OCI-M2 (cell line): ENCODE data around the gene EDIL3.
"Not testable (repeated sequence)": the region's sequence is repeated elsewhere in the genome, so short reads cannot be mapped to it uniquely, and the experiment has no call there.

Experiments used
- DNase-seq: peaks from one replicate; lab custom pipeline; 2025; ENCODE audit not compliant: unreplicated experiment; lab: John Stamatoyannopoulos, UW

EDIL3 gene

DNA sequence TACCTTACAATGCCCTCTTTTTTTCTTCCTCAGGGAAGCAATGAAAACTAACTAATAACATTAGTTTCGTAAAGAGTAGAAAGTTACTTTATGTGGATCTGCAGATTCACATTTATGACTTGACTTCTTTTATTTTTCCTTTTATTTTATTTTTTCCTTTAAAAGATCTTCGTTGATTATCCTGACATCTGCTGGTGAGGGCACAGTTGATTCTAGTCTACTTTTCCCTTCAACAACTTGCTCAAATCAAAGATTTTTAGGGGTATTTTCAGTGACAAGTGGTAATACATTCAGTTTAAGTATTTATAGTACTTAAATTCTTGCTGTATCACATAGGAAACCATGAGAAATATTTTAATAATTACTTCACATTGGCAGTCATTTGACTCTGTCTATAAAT is 4.9 kb downstream of the EDIL3 start:
- no peak for DNase-seq

- no peak for DNase-seq
Measured at GRCh38 chr5:84378961-84379360, 5.7 kb downstream of the EDIL3 start.

DNA sequence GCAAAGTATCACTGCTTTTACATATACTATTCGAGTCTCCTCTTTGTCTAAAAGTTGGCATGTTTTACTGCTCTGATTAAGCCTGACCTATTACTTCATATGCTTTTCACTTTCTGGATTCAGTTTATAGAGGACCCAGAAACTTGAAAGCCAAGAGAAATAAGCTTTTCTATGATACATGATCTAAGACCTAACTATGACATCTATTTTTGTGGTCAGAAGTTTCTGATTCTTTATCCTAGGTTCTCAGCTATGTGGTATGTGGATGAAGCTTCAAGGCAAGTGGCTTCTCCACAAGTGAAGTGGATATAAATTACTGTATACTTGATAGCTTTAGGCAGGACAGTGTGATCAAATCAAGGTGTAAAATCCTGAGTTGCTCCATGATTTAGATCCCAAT is 6.3 kb downstream of the EDIL3 start:
- no peak for DNase-seq

DNA sequence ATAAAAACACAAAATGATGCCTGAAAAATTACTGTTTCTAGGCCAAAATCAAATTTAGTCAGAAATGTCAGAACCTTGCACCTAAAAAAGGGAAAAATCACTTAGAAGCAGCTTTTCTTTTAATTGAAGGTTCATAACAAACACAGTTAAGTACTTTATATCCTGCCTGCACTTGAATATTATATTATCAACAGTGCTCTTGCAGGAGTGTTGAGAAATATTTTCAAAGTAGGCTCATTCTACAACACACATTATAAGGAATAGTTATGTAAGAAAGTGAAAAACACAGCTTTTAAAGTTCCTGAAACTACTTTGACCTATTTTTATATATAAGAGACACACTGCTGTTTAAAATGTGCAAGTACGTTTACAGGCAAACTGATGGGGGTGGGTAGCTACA is 8.3 kb downstream of the EDIL3 start:
- no peak for DNase-seq

DNA sequence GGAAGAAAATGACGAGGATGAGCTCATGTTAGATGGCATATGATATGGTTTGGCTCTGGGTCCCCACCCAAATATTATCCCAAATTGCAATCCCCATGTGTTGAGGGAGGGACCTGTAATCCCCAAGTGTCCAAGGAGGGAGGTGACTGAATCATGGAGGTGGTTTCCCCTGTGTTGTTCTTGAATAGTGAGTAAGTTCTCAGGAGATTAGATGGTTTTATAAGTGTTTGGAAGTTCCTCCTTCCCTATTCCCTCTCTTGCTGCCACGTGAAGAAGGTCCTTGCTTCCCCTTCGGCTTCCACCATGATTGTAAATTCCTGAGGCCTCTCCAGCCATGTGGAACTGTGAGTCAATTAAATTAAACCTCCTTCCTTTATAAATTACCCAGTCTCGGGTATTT is 10.1 kb downstream of the EDIL3 start:
- DNase-seq: no peak

DNA sequence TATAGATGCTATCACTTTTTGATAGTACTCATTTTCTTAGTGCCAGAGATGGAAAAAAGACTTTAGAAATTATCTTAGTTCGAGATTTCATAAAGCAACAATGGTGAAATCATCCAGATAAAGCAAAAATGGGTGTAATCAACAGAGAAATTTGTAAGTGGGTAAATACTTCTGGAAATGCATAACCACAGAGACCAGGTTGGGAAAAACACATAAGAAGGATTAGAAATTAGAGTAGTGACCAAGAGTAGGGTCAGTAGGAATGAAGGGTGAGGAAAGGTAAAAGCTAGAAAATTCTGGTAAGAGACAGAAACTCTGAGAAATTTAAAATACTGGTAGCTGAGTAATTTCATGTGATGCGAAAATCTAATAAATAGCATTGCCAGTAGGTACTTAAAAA is 11.2 kb downstream of the EDIL3 start:
- no peak for DNase-seq

GRCh38 chr5:84372066-84372695 is 12.5 kb downstream of the EDIL3 start:
- DNase-seq: no peak

DNA sequence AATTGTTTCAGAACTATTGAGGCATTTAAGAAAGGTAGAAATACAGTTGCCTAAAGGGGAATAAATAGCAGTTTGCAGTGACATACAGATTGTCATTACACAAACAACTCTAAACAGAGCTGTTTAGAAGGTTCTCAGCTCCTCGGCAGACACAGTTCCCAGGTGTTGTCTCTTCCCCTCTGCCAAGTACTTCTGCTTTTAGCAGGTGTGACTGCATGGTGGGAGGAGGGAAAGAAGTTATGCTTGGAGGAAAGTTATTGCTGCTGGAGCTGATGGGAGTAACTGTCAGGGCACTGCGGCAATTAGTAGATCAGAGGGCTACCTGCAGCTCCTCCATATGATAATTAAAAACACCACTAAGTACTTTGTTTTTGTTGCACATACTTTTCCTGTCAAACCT is 14.5 kb downstream of the EDIL3 start:
- DNase-seq: no peak

DNA sequence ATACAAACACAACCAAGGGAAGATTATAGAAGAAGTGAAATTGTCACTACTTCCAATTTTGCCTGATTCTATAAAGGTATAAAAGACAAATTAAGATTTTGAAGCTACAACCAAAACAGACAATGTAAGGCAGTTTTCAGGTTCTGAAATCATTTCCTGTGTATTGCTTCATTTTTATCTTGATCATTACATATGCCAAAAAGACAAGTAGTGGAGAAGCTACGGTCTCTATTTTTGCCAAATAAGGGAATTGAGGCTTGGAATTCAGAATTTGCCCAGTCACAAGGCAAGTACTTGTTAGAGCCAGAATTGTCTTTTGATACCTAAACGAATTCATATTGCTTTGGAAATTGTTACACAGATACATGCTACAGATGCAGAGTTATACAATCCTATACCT is 20.6 kb downstream of the EDIL3 start:
- no peak for DNase-seq

DNA sequence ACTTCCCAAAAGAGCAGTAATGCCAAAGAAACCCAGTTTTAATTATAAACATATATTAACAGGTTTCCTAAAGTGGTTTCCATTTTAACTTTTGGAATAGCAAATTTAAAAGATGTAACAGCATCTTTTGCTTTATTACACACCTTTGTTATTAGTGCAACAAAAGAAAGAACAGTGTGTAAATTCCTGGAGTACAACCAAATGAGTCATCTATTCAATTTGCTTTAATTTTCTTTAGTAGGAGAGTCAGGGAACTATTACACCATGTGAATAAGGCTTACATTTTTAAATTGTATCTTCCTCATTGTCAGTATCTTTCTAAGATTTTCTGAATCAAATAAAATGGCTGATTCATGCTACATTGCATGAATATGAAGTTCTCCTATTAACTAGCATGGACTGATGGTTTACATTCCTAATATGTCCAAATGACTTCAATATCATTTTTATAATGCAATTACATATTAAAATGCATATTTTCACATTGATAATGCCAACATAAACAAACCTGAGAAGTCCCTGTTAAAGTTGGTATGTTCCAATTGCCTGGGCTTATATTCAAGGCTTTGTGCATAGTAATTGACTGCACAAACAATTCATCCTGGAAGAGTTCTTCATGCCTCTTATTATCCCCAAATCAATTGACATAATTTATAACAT is 22.5 kb downstream of the EDIL3 start:
- DNase-seq: no peak

DNA sequence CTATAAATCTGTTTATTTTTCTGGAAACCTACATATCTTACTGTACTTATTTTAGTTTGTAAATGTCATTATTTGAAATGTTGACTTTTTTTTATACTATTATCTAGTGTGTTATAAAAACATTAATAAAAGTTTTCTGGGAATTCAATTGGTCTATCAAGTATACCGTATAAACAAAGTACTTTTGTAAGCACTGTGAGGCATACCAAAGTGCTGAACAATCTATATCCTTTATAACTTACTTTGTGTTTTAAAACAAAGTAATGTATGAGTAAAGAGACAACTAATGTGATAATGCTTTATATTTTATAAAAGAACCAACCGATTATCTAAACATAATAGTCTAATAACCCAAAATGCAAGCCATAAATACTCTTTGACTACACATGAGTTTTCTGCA is 23.1 kb downstream of the EDIL3 start:
- DNase-seq: no peak

DNA sequence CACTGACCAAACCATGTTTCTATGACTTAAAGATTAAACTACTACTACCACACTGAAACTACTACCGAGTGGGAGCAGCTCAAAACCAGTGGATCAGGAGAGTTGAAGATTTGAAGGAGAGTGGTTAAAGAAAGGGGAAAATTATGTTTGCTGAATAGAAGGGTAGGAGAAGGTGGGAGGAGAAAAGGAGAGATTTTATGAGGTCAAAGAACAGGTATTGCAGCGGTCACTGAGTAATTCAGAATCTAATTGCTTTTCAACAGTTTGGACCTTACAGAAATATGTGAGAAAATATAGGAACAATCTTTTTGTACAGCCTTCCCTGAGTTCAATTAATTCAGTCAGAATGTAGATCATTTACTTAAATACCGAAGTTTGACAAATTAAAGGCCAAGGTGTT is 24.6 kb downstream of the EDIL3 start:
- DNase-seq: no peak

DNA sequence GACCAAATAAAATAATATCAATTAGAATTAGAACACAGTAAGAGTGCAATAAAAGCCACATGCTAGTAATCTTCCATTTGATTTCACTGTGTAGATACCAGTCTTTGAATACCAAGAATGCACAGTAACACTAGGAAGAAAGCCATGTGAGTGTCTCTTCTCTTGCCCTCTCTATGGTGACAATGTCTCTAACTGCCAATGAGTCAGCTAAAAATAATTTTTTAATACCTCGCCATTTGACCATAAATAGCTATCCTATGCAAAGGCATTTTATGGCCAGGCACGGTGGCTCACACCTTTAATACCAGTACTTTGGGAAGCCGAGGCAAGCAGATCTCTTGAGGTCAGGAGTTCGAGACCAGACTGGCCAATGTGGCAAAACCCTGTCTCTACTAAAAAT is 30.6 kb downstream of the EDIL3 start:
- DNase-seq: no peak

- no peak for DNase-seq
Measured at GRCh38 chr5:84344788-84345187, 39.9 kb downstream of the EDIL3 start.

GRCh38 chr5:84343171-84343570 is 41.5 kb downstream of the EDIL3 start:
- DNase-seq: no peak

- no peak for DNase-seq
Measured at GRCh38 chr5:84332106-84332505, 52.6 kb downstream of the EDIL3 start.

GRCh38 chr5:84327591-84327990 is 57.1 kb downstream of the EDIL3 start:
- DNase-seq: no peak

DNA sequence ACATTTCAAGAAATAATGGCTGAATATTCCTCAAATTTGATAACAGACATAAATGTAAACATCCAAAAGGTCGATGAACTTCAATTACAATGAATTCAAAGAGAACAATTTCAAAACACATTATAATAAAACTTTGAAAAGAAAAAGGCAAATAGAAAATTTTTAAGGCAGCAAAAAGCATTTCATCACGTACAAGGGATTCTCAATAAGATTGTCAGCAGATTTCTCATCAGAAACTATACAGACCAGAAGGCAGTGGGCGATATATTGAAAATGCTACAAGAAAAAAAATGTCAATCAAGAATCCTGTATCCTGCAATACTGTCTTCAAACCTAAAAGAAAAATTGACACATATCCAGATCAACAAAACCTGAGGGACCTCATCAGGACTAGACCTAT is 62.0 kb downstream of the EDIL3 start:
- DNase-seq: no peak

- not testable (repeated sequence) for DNase-seq
Measured at GRCh38 chr5:84317826-84318225, 66.9 kb downstream of the EDIL3 start.

DNA sequence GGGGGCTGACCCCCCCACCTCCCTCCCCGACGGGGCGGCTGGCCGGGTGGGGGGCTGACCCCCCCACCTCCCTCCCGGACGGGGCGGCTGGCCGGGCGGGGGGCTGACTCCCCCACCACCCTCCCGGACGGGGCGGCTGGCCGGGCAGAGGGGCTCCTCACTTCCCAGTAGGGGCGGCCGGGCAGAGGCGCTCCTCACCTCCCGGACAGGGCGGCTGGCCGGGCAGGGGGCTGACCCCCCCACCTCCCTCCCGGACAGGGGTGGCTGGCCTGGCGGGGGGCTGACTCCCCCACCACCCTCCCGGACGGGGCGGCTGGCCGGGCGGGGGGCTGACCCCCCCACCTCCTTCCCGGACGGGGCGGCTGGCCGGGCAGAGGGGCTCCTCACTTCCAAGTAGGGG is 72.4 kb downstream of the EDIL3 start:
- DNase-seq: not testable (repeated sequence)

GRCh38 chr5:84309850-84310249 is 74.8 kb downstream of the EDIL3 start:
- not testable (repeated sequence) for DNase-seq

- no peak for DNase-seq
Measured at GRCh38 chr5:84306601-84307000, 78.1 kb downstream of the EDIL3 start.

- DNase-seq: no peak
Measured at GRCh38 chr5:84304599-84304998, 80.1 kb downstream of the EDIL3 start.
